ENCODE measurements around the gene RPRD1B.

Gene RPRD1B

GRCh38 chr20:38133680-38134426 is 100.3 kb downstream of the RPRD1B start:
- no peaks in the 10 kb centered on the region for H3K27me3 ChIP-seq (ENCODE audit: control insufficient read depth in 2 of 2, insufficient read depth in 2 of 2, low read length in 2 of 2)
- no peaks in the 10 kb centered on the region for H3K4me1 ChIP-seq (ENCODE audit: control insufficient read depth in 2 of 2, insufficient read depth in 2 of 2, low read length in 2 of 2)
- H3K4me3 ChIP-seq (ENCODE audit: low read length in 2 of 2): no peak overlapping the region
- H3K36me3 ChIP-seq (ENCODE audit: control insufficient read depth in 2 of 2, insufficient read depth in 2 of 2, low read length in 2 of 2): no peaks in the 10 kb centered on the region
- no peak overlapping the region for H3K9ac ChIP-seq (ENCODE audit: low read depth in 1 of 2, low read length in 2 of 2)
- no peak overlapping the region for H3K27ac ChIP-seq (ENCODE audit: low read depth in 2 of 2, low read length in 2 of 2)
- no peaks in the 10 kb centered on the region for H3K9me3 ChIP-seq (ENCODE audit: control insufficient read depth in 2 of 2, low read length in 2 of 2)

- H3K27me3 ChIP-seq (ENCODE audit: control insufficient read depth in 2 of 2, insufficient read depth in 2 of 2, low read length in 2 of 2): no peaks in the 10 kb centered on the region
- no peak overlapping the region for H3K27ac ChIP-seq (ENCODE audit: low read depth in 2 of 2, low read length in 2 of 2)
- no peaks in the 10 kb centered on the region for H3K36me3 ChIP-seq (ENCODE audit: control insufficient read depth in 2 of 2, insufficient read depth in 2 of 2, low read length in 2 of 2)
- peaks cover 0 to under 1% of the 10 kb centered on the region in 2 donors for H3K4me1 ChIP-seq (ENCODE audit: control insufficient read depth in 2 of 2, insufficient read depth in 2 of 2, low read length in 2 of 2)
- H3K9ac ChIP-seq (ENCODE audit: low read depth in 1 of 2, low read length in 2 of 2): no peak overlapping the region
- no peaks in the 10 kb centered on the region for H3K9me3 ChIP-seq (ENCODE audit: control insufficient read depth in 2 of 2, low read length in 2 of 2)
- no peak overlapping the region for H3K4me3 ChIP-seq (ENCODE audit: low read length in 2 of 2)
Observed at GRCh38 chr20:38134427-38135270, 101.1 kb downstream of the RPRD1B start.

- Histone ChIP-seq H3K4me1 (ENCODE audit: control insufficient read depth in 2 of 2, insufficient read depth in 2 of 2, low read length in 2 of 2) (peaks cover 3 to 7% of the 10 kb centered on the region in 2 donors), H3K4me3 (ENCODE audit: low read length in 2 of 2) (no peak overlapping the region), H3K9me3 (ENCODE audit: control insufficient read depth in 2 of 2, low read length in 2 of 2) (no peaks in the 10 kb centered on the region), H3K27me3 (ENCODE audit: control insufficient read depth in 2 of 2, insufficient read depth in 2 of 2, low read length in 2 of 2) (no peaks in the 10 kb centered on the region), H3K27ac (ENCODE audit: low read depth in 2 of 2, low read length in 2 of 2) (no peak overlapping the region), H3K9ac (ENCODE audit: low read depth in 1 of 2, low read length in 2 of 2) (no peak overlapping the region), H3K36me3 (ENCODE audit: control insufficient read depth in 2 of 2, insufficient read depth in 2 of 2, low read length in 2 of 2) (no peaks in the 10 kb centered on the region)
Observed at GRCh38 chr20:38135271-38135650, 101.7 kb downstream of the RPRD1B start.

GRCh38 chr20:38135651-38136420 is 102.3 kb downstream of the RPRD1B start:
- Histone ChIP-seq H3K4me3 (ENCODE audit: low read length in 2 of 2) (no peak overlapping the region), H3K27ac (ENCODE audit: low read depth in 2 of 2, low read length in 2 of 2) (no peak overlapping the region), H3K27me3 (ENCODE audit: control insufficient read depth in 2 of 2, insufficient read depth in 2 of 2, low read length in 2 of 2) (no peaks in the 10 kb centered on the region), H3K9me3 (ENCODE audit: control insufficient read depth in 2 of 2, low read length in 2 of 2) (no peaks in the 10 kb centered on the region), H3K4me1 (ENCODE audit: control insufficient read depth in 2 of 2, insufficient read depth in 2 of 2, low read length in 2 of 2) (peaks cover 5 to 7% of the 10 kb centered on the region in 2 donors), H3K9ac (ENCODE audit: low read depth in 1 of 2, low read length in 2 of 2) (no peak overlapping the region), H3K36me3 (ENCODE audit: control insufficient read depth in 2 of 2, insufficient read depth in 2 of 2, low read length in 2 of 2) (no peaks in the 10 kb centered on the region)

GRCh38 chr20:38136421-38137245 is 103.1 kb downstream of the RPRD1B start:
- no peak overlapping the region for H3K9ac ChIP-seq (ENCODE audit: low read depth in 1 of 2, low read length in 2 of 2)
- no peak overlapping the region for H3K27ac ChIP-seq (ENCODE audit: low read depth in 2 of 2, low read length in 2 of 2)
- H3K27me3 ChIP-seq (ENCODE audit: control insufficient read depth in 2 of 2, insufficient read depth in 2 of 2, low read length in 2 of 2): no peaks in the 10 kb centered on the region
- H3K9me3 ChIP-seq (ENCODE audit: control insufficient read depth in 2 of 2, low read length in 2 of 2): no peaks in the 10 kb centered on the region
- H3K36me3 ChIP-seq (ENCODE audit: control insufficient read depth in 2 of 2, insufficient read depth in 2 of 2, low read length in 2 of 2): no peaks in the 10 kb centered on the region
- peaks cover 5 to 7% of the 10 kb centered on the region in 2 donors for H3K4me1 ChIP-seq (ENCODE audit: control insufficient read depth in 2 of 2, insufficient read depth in 2 of 2, low read length in 2 of 2)
- no peak overlapping the region for H3K4me3 ChIP-seq (ENCODE audit: low read length in 2 of 2)

- no peak overlapping the region for H3K4me3 ChIP-seq (ENCODE audit: low read length in 2 of 2)
- H3K27ac ChIP-seq (ENCODE audit: low read depth in 2 of 2, low read length in 2 of 2): no peak overlapping the region
- no peaks in the 10 kb centered on the region for H3K27me3 ChIP-seq (ENCODE audit: control insufficient read depth in 2 of 2, insufficient read depth in 2 of 2, low read length in 2 of 2)
- H3K9me3 ChIP-seq (ENCODE audit: control insufficient read depth in 2 of 2, low read length in 2 of 2): no peaks in the 10 kb centered on the region
- no peak overlapping the region for H3K9ac ChIP-seq (ENCODE audit: low read depth in 1 of 2, low read length in 2 of 2)
- H3K36me3 ChIP-seq (ENCODE audit: control insufficient read depth in 2 of 2, insufficient read depth in 2 of 2, low read length in 2 of 2): no peaks in the 10 kb centered on the region
- peaks cover 5 to 7% of the 10 kb centered on the region in 2 donors for H3K4me1 ChIP-seq (ENCODE audit: control insufficient read depth in 2 of 2, insufficient read depth in 2 of 2, low read length in 2 of 2)
Observed at GRCh38 chr20:38137441-38138037, 104.0 kb downstream of the RPRD1B start.

GRCh38 chr20:38138086-38138778 is 104.7 kb downstream of the RPRD1B start:
- Histone ChIP-seq H3K4me1 (ENCODE audit: control insufficient read depth in 2 of 2, insufficient read depth in 2 of 2, low read length in 2 of 2) (peaks cover 8 to 11% of the 10 kb centered on the region in 2 donors), H3K9me3 (ENCODE audit: control insufficient read depth in 2 of 2, low read length in 2 of 2) (no peaks in the 10 kb centered on the region), H3K4me3 (ENCODE audit: low read length in 2 of 2) (no peak overlapping the region), H3K9ac (ENCODE audit: low read depth in 1 of 2, low read length in 2 of 2) (no peak overlapping the region), H3K36me3 (ENCODE audit: control insufficient read depth in 2 of 2, insufficient read depth in 2 of 2, low read length in 2 of 2) (no peaks in the 10 kb centered on the region), H3K27ac (ENCODE audit: low read depth in 2 of 2, low read length in 2 of 2) (no peak overlapping the region), H3K27me3 (ENCODE audit: control insufficient read depth in 2 of 2, insufficient read depth in 2 of 2, low read length in 2 of 2) (no peaks in the 10 kb centered on the region)

- no peaks in the 10 kb centered on the region for H3K9me3 ChIP-seq (ENCODE audit: control insufficient read depth in 2 of 2, low read length in 2 of 2)
- H3K27ac ChIP-seq (ENCODE audit: low read depth in 2 of 2, low read length in 2 of 2): no peak overlapping the region
- no peaks in the 10 kb centered on the region for H3K36me3 ChIP-seq (ENCODE audit: control insufficient read depth in 2 of 2, insufficient read depth in 2 of 2, low read length in 2 of 2)
- H3K4me1 ChIP-seq (ENCODE audit: control insufficient read depth in 2 of 2, insufficient read depth in 2 of 2, low read length in 2 of 2): peaks cover 16 to 19% of the 10 kb centered on the region in 2 donors
- H3K27me3 ChIP-seq (ENCODE audit: control insufficient read depth in 2 of 2, insufficient read depth in 2 of 2, low read length in 2 of 2): no peaks in the 10 kb centered on the region
- H3K9ac ChIP-seq (ENCODE audit: low read depth in 1 of 2, low read length in 2 of 2): no peak overlapping the region
- no peak overlapping the region for H3K4me3 ChIP-seq (ENCODE audit: low read length in 2 of 2)
Observed at GRCh38 chr20:38139156-38139912, 105.8 kb downstream of the RPRD1B start.

Data from mucosa of rectum (tissue), 2 donors.